Astrocyte of the hippocampus (primary cell): ENCODE data around the gene TMEM238L.
A peak's percentile ranks its signal among the peaks of the same experiment; 100 is the strongest.
"Not testable (repeated sequence)": the region's sequence is repeated elsewhere in the genome, so short reads cannot be mapped to it uniquely, and the experiment has no call there.

ENCODE experiments used
- DNase-seq: peaks from one replicate; pipeline ENCODE4 v3.0.0; 2011; ENCODE audit warnings: low read depth, low spot score

The TMEM238L gene

GRCh38 chr17:10803830-10804475, at the start of gene TMEM238L:
Gene TMEM238L (minus strand): TSS chr17:10804099. CDS start chr17:10803963, 136 bp downstream.
- no peak for DNase-seq

- DNase-seq, result not testable (repeated sequence)
Measured at GRCh38 chr17:10846636-10847035, 42.7 kb upstream of the TMEM238L start.

DNA sequence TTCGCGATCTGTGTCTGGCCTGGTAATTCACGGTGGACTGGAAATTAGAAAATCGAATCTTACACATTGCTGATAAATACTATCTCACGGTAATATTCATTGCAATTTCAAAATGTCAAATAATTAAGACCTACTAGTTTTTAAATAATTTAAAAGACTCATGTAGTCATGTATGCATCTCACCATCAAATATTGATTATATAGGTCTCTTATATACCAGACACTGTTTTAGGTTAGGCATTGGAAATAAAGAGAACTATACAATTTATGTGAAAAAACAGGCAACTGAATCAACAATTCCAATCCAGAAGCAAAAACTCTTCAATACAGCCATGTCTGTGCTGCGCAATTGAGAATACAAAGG, 41.5 kb upstream of the TMEM238L start:
- no peak for DNase-seq

DNA sequence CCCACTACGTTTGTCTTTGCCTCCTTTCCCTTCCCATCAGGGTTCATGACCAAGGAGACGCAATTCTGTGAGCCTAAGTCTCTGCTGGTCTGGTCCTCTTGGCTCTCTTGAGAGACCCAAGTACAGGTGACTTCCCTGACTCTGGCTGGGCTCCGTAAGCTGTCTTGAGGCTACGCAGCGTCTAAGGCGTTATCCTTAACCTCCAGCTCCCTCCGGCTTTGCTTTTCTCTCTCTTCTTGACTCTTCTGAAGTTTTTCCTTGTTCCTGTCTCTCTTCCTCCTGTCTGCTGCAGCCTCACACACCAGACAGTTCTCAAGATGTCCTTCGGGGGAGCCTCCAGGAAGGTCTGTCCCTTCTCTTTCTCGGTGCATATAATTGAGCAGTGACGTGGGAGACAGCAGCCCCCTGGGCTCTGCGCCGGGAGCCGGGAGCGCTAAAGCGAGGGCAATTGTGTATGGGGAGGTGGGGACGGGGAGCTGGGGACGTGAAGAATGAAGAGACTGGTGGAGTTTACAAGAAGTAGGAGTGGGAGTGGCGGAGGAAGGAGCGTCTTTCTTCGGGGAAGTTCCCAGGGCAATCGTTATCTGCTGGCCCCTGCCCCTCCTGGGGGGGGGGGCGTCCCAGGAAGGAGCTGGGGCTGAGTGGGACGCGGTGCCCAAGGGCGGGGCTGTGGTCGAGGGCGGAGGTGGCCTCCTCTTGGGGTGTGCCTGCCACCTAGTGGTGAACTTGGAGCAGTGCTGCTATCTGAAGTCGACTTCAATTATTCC, 40.9 kb upstream of the TMEM238L start:
- peak; percentile 82 for DNase-seq

- peak; percentile 27 for DNase-seq
Measured at GRCh38 chr17:10843811-10844210, 39.9 kb upstream of the TMEM238L start.

DNA sequence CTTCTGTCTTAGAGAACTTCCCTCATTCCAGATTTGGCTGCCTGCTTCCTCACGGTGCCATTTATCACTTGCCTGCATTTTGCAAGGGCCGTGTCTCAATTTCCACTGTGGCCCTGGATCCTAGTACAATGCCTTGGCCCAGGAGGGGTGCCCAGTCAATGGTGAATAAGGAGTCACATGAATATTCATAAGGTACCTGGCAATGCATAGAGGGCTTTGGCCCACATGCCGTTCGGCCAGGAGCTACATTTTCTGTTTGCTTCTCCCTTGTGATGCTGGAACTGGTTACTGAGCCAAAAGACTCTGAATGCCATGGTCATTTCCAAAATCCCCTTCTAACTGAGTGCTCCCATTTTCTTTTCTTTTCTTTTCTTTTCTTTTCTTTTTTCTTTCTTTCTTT, 38.8 kb upstream of the TMEM238L start:
- DNase-seq, result peak; percentile 54

DNA sequence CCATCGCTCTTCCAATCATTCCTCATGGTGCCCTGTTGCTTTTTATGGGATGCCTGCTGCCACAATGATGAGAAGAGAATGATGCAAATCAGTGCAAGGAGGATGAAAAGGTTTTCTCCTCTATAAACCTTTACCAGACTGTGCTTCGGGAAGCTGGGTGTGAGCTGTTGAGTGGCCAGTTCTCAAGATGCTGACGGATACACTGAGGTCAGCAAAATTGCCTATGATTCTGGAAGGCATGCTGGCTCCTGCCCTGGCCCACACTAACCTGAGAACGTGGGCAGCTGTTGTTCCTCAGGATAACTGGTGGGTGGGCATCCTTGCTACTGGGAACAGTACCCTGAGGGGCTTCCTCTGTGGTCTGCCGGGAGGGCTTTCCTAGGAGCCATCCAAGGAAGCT, 34.8 kb upstream of the TMEM238L start:
- no peak for DNase-seq

DNA sequence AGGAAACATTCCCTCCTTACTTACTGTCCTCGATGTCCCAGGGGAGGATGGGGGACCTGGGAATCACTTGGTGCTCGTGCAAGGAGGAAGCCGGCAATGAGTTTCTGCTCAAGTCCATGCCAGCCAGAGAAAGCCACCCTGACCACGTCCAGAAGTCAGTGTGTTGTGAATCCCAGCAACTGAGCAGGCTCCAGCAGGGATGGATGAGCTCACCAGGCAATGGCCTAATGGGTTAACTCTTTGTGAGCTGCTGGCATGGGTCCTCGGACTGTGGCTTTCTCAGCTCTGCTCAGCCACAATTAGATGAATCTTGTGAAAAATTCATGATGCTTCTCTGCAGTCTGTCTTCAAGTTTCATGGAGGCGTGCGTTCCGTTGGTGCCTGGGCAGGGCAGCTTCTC, 34.0 kb upstream of the TMEM238L start, which contains the start of gene PIRT:
TSS of gene PIRT (minus strand) at position 167 of the 400 bp plus-strand sequence. CDS start 12,442 bp downstream, outside the sequence.
- DNase-seq, result peak; percentile 24

DNA sequence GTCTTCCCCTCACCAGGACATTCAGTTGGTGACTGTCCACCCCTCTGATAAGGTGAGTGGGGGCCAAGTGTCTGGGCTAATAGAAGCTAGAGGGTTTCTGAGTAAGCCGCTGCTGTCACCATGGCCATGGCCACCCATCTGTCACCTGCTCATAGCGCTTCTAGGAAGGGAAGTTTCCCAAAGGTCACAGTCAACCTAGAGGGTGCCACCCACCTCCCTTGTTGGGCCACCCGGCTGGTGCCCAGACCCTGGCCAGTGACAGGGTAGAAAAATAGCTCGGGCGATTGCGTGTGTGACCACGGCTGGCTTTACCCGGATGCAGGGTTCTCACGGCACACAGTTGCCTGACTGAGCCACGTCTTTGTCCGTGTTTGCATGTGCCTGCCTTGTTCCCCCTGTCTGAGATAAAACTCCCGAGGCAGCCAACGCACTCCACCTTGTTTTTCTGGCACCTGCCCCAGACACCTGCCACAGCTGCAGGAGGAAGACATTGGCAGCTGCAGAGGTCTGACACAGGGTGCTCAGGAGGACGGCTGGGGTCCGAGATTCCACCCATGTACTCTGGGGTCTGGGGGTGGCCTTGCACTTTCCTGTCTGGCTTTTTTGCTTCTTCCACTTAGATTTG, 33.2 kb upstream of the TMEM238L start:
- no peak for DNase-seq

DNA sequence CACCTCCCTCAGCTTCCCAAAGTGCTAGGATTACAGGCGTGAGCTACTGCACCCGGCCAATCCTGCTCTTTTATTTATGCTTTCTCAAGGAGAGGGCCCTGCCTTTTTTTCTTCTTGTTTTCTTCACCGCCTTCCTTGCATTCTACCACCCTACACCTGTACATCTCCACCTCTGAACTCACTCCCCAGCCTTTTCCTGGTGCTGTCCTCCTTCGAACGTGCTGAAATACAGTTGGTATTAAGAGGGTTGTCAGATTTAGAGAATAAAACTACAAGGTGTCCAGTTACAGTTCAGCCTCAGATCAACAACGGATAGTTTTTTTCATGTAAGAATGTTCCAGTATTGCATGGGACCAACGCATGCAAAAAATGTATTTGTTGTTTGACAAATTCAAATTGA, 32.2 kb upstream of the TMEM238L start:
- no peak for DNase-seq

- DNase-seq, result no peak
Measured at GRCh38 chr17:10831696-10832095, 27.8 kb upstream of the TMEM238L start.

GRCh38 chr17:10827898-10828552, 24.1 kb upstream of the TMEM238L start:
- no peak for DNase-seq

DNA sequence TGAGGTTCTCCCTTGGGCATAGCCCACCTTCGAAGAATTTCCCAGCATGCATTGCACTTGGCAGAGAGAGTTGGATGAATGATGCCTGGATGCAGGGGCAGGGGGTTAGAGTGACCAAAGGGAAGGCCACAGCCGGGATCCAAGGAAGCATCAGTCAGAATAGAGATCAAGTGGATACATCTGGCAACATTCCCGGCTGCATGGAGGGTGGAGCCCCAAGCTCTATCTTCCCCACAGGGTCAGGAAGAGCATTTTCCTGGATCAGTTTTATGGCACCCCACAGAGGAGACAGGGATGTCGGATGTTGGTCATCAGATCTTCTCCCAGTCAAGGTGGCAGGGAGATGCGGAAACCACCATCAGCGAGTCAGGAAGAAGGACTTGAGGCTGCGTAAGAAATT, 21.0 kb upstream of the TMEM238L start:
- DNase-seq, result no peak

- DNase-seq, result no peak
Measured at GRCh38 chr17:10821770-10822169, 17.9 kb upstream of the TMEM238L start.

DNA sequence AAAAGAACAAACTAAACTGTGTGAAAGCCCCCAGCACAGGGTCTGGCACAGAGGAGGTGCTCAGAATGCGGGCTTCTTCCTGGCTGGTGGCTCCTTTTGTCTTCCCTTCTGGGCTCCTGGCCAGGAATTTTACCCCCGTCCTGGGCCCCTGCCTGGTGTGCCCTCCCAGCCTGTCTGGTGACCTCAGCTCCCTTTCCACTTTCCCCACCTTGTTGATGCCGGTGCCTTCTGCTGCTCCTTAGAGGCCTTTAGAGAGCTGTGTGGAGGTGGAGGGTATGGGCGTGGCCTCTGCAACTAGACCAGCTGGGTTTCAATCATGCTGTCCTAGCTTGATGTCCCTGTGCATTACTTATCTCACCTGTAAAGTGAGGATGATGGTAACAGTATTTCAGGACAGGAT, 17.2 kb upstream of the TMEM238L start:
- no peak for DNase-seq

- no peak for DNase-seq
Measured at GRCh38 chr17:10815319-10815718, 11.4 kb upstream of the TMEM238L start.

DNA sequence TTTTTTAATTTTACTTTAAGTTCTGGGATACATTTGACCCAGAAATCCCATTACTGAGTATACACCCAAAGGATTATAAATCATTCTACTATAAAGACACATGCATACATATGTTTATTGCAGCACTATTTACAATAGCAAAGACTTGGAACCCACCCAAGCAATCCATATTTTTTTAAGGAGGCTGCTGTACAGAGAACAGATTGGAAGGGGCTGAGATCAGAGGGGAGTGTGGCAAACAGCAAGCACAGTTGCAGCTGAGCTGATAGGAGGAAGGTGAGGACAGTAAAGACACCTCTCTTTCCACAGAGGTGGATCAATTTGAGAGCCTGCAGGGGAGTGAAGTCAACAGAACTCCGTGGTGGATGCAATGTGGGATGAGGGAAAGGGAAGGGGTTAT, 10.2 kb upstream of the TMEM238L start:
- DNase-seq, result no peak

GRCh38 chr17:10812674-10813073, 8.8 kb upstream of the TMEM238L start:
- peak; percentile 24 for DNase-seq

DNA sequence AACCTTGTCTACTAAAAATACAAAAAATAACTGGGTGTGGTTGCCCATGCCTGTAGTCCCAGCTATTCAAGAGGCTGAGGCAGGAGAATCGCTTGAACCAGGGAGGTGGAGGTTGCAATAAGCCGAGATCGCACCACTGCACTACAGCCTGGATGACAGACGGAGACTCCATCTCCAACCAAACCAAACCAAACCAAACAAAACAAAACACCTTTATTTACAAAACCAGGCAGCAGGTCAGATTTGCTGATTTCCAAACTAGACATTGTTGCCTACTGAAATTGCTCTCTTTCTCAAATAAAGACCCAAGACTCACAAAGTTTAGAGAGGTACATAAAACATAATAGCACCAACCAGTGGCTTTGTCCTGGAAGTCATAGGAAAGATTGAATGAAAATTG, 5.7 kb upstream of the TMEM238L start:
- no peak for DNase-seq

DNA sequence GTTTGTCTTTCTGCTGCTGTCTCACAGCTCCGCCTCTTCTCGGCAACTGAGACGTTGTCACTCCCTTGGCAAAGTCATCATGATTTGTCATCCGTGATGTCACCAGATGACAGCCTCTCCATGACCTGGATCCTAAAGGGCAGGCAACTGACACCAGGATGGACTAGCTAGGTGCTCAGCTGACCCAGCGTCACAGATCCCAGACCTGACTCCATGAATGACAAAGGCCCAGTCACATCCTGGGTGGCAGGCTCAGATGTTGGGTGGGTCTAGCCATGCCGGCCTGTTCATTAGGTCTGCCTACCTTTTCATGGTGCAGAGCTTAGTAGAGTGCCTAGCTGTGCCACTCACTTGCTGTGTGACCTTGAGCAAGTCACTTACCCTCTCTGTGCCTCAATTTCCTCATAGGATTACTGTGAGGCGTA, 3.8 kb upstream of the TMEM238L start:
- no peak for DNase-seq

GRCh38 chr17:10806545-10807262, 2.8 kb upstream of the TMEM238L start:
- DNase-seq, result no peak

DNA sequence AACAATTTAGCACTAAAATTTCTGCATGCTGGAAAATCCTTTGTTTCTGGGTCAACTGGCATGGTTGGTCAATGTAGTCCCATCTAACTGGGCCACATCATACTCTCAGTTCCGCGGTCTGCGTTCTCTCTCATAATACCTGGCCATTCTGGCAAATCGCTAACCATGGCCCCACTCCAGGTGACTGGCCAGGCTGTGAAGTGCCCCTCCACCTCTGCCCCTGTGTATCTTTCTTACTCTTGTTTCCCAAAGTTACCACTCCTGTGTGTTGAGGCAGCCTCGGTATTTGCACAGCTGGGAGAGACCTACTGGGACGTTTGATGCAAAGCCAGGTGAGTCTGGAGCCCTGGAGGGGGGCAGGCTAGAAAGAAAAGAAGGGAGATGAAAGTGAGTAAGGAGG, 2.0 kb upstream of the TMEM238L start:
- no peak for DNase-seq
